GM21526 (cell line): Measurements from ENCODE around the gene CYGB.

Source experiments
- ATAC-seq: cut with Tn5 transposase; IDR thresholded peaks from one replicate; pipeline ENCODE4 v1.9.1; 2021; ENCODE audit warnings: moderate library complexity; ENCODE audit not compliant: unreplicated experiment, low FRiP score

CYGB gene

DNA sequence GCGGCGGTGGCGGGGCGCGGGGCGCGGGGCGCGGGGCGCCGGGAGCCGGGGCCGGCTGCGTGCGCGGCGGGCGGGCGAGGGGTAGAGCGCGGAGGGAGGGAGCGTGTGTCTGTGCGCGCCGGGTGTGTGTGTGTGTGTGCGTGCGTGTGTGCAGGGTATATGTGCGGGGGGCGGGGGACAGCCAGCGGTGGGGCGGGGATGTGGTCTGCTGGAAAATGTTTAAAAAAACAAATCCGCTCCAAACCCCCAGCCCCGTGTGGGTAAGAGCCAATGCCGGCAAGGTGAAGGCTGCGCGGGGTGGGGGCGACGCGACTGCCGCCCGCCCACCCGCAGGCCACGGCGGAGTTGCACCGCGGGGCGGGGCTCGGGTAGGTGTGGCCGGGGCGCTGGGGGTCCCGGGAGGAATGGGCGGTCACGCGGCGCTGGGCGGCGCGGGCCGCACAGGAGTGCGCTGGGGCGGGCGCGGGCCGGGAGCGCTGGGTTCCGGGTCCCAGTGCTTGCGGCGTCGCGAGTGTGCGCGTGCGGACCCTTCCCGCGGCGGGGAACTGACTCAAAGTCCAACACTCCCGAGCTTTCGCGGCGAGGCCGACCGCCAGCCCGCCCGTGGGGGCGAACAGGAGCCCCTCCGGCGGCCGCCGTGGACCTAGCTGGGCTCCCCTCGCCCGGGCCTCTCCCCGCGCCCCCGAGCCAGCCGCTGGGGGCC lies at the start of gene CYGB:
TSS of gene CYGB (minus strand) at position 132 of the 703 bp plus-strand sequence. CDS start 167 bp downstream, outside the sequence.
- no peak for ATAC-seq

- no peak for ATAC-seq
Observed at GRCh38 chr17:76586741-76587487, 49.4 kb upstream of the CYGB start.

- ATAC-seq: no peak
Observed at GRCh38 chr17:76585649-76586593, 48.4 kb upstream of the CYGB start, which contains the start of gene ST6GALNAC2. TSS of gene ST6GALNAC2 (minus strand) at chr17:76585860. CDS start at chr17:76585808, 52 bp downstream.

DNA sequence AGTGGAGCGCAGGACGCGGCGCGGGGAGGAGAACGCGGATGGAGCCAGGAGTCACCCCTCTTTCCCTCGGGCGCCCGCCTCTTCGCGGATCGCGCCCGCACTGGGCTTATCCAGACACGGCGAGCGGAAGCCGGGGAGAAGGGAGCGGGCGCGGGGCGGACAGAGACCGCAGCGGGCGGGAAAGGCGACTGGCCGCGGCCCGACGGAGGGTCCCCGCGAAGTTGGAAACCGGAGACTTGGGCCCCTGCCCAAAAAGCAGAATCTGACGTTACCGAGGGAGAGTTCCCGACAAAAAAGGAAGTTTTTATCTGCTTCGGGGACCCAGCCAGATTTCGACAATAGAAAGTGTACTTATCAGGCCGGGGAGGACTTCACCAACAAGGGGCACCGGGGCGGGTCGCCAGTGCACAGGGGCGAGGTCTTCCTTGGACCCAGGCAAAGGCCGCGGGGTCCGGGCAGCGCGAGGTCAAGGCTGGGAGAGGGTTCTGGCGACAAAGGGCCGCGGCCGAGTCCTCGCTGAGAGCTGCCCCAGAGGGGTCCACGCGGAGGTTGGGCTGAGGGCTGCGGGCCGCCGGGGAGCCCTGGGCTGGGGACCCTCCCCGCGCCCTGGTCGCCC lies 47.6 kb upstream of the CYGB start:
- no peak for ATAC-seq

- ATAC-seq: no peak
Observed at GRCh38 chr17:76584427-76585032, 47.0 kb upstream of the CYGB start.

DNA sequence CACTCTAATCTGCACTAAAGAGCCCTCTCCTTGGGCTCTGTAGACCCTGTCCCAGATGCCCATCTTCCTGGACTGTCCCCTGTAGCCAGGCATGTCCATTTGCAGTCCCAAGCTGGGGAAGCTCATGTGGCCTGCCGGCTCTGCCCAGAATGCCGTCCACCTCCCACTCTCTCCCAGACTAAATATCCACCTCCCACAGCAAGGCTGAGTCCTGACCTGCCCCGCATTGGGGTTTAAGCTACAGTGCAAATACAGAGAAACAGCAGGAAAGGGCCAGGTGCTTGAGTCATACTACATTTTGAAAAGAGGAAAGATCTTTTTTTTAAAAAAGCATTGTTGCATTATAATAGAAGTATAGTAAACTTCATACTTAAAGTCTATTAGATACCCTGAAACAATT lies 45.2 kb upstream of the CYGB start:
- ATAC-seq: no peak

DNA sequence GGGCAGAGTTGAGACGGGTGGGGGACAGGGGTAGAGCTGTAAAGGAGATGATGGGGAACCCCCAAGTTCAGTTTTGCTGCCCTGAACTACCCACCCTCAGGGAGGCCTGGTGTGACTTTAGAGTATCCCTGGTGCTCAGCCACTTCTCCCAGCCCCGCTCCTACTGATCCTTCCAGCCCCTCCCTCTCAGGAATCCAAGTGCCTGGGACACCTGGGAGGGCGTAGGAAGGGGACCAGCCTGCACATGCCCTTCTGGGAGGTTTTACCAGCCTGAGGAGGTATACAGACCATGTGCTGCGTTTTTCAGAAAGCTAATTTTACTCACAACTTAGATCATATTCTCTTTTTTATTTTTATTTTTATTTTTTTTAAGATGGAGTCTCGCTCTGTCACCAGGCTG lies 44.0 kb upstream of the CYGB start:
- ATAC-seq: no peak

DNA sequence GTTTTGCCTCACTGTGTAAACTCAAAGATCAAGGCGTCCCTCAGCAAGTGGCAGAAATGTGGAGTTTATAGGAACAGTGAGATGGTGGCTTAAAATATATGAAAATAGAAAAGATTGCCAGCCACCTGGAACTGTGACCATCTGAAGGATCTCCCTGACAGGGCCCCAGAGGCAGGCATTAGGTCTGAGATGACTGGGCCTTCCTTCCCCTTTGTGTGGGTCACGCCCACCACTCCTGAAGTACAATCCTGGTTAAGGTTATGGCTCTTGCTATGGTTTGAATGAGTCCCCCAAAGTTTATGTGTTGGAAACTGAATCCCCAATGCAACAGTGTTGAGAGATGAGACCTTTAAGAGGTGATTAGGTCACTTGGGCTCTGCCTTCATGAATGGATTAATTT lies 41.8 kb upstream of the CYGB start:
- ATAC-seq: no peak

DNA sequence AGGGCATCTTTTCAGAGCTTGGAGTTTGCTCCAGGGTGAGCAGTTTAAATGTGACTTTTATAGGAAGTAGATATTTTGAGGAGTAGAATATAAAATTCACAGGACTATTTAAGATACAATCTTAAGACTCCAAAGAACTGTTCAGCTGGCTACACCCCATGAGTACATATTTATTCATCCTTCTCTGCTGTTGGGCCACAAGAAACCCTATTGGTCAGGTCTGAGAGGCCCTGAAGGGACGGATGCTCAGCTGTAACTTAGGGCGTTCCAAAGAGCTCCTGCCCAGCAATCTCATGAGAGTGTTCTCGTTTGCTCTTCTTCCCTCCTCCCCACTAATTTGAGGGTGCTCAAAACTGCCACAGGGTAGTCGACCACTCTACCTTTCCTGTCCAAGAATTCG lies 40.9 kb upstream of the CYGB start:
- ATAC-seq: no peak

GRCh38 chr17:76577876-76578275 lies 40.4 kb upstream of the CYGB start:
- no peak for ATAC-seq

GRCh38 chr17:76576189-76576588 lies 38.7 kb upstream of the CYGB start:
- ATAC-seq: no peak

GRCh38 chr17:76575570-76575969 lies 38.1 kb upstream of the CYGB start:
- no peak for ATAC-seq

- no peak for ATAC-seq
Observed at GRCh38 chr17:76574166-76574565, 36.7 kb upstream of the CYGB start.

DNA sequence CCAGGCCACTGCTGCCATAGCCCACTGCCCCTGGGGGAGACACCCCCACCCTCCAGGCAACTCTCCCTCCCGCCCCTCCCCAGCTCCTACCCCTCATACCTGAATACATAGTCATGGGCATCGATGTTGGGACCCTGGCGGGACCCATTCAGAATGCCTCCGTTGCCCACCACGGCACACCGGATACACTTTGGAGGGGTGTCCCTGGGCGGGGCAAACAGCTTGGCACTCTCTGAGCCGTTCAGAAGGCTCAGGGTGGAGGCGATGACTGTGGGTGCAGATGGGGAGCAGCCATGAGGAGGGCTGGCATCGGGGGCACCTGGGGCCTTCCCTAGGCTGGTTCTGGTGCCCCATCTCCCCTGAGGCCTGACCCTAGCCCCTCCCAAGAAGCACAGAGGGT lies 35.6 kb upstream of the CYGB start:
- ATAC-seq: no peak

- ATAC-seq: no peak
Observed at GRCh38 chr17:76572201-76572910, 34.8 kb upstream of the CYGB start.

GRCh38 chr17:76570877-76571471 lies 33.5 kb upstream of the CYGB start:
- ATAC-seq: no peak

DNA sequence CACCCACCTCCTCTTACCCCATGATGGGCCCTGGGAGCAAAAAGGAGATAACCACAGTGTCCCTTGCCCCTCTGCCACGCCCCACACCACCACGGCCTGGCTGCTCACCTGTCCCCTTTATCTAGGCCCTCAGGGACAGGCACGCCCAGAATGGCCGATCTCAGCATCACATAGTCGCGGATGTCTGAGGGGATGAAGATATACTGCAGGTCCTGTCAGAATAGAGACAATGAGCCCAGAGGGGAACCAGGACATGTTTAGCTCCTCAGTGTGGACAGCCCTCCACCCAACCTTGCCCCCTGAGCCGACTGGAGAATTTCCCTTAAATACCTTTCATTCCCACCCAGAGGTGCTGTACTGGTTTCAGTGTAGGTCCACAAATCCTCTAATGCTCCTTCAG lies 32.9 kb upstream of the CYGB start:
- no peak for ATAC-seq

DNA sequence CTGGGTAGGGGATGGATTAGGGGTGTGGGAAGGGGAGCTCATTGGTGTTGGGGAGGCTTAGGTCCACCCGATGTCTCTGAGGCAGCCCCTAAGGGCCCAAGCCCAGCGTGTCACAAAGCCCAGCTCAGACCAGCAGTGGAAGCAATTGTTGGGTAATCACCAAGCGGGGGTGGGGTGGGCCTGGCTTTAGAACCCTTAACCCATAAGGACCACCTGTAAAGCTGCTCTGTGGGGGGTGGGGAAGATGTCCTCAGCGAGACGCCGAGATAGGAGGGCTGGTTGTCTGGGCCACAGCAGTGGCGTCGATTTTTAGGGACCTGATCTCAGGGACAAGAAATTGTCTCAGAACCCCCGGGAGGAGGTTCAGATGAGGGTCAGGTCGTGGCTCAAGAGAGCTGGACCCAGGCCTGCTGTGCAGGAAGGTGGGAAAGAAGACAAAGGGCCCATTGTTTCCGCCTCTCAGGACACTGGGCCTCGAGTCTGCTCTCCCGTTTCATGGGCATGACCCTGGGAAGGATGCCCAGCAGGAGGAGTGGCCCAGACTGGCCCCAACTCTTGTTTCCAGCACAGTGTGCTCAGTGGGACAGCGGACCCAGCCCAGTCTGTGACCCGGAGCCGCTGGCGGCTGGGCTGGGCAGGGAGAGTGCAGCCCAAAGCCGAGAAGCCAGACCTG lies 32.2 kb upstream of the CYGB start:
- no peak for ATAC-seq

GRCh38 chr17:76568811-76569221 lies 31.3 kb upstream of the CYGB start:
- no peak for ATAC-seq
